Measurements from ENCODE around the gene PCDHA11.
"Not testable (repeated sequence)": the region's sequence is repeated elsewhere in the genome, so short reads cannot be mapped to it uniquely, and the experiment has no call there.

PCDHA11 gene, protein sequence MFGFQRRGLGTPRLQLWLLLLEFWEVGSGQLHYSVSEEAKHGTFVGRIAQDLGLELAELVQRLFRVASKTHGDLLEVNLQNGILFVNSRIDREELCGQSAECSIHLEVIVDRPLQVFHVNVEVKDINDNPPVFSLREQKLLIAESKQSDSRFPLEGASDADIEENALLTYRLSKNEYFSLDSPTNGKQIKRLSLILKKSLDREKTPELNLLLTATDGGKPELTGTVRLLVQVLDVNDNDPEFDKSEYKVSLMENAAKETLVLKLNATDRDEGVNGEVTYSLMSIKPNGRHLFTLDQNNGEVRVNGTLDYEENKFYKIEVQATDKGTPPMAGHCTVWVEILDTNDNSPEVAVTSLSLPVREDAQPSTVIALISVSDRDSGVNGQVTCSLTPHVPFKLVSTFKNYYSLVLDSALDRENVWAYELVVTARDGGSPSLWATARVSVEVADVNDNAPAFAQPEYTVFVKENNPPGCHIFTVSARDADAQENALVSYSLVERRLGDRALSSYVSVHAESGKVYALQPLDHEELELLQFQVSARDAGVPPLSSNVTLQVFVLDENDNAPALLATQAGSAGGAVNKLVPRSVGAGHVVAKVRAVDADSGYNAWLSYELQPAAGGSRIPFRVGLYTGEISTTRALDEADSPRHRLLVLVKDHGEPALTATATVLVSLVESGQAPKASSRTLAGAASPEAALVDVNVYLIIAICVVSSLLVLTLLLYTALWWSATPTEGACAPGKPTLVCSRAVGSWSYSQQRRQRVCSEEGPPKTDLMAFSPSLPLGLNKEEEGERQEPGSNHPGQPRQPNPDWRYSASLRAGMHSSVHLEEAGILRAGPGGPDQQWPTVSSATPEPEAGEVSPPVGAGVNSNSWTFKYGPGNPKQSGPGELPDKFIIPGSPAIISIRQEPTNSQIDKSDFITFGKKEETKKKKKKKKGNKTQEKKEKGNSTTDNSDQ

DNA sequence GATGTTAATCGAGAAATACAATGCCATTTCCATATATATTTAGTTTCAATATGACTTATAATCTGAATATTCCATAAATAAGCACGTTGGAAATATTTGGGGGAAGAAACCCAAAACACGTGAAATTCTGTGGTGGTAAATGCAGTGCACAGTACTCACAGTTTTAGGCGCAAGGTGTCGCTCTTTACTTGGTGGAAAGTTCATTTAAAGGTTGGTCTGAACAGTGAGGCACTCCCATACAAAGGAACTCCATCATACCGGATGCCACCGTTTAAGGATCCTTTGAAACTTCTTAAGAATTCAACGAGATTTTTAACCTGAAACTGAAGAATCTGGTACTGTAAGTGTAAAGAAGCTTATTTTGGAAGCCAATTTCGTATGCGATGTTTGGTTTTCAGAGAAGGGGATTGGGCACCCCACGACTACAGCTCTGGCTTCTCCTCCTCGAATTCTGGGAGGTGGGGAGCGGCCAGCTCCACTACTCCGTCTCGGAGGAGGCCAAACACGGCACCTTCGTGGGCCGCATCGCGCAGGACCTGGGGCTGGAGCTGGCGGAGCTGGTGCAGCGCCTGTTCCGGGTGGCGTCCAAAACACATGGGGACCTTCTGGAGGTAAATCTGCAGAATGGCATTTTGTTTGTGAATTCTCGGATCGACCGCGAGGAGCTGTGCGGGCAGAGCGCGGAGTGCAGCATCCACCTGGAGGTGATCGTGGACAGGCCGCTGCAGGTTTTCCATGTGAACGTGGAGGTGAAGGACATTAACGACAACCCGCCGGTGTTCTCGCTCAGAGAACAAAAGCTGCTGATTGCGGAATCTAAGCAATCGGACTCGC is at the start of gene PCDHA11:
TSS of gene PCDHA11 (plus strand) at position 237 of the 834 bp plus-strand sequence. CDS start at position 384, 147 bp downstream.
- Mint-ChIP-seq H3K36me3 (ENCODE audit: low read depth) (peaks cover 9% of the 10 kb centered on the region), H3K27me3 (peaks cover 24% of the 10 kb centered on the region), H3K4me1 (no peaks in the 10 kb centered on the region), H3K9me3 (peaks cover 13% of the 10 kb centered on the region), H3K27ac (no peak within 1 kb of the TSS), H3K4me3 (no peak within 1 kb of the TSS)
- no peak for ATAC-seq
- no peak for DNase-seq

DNA sequence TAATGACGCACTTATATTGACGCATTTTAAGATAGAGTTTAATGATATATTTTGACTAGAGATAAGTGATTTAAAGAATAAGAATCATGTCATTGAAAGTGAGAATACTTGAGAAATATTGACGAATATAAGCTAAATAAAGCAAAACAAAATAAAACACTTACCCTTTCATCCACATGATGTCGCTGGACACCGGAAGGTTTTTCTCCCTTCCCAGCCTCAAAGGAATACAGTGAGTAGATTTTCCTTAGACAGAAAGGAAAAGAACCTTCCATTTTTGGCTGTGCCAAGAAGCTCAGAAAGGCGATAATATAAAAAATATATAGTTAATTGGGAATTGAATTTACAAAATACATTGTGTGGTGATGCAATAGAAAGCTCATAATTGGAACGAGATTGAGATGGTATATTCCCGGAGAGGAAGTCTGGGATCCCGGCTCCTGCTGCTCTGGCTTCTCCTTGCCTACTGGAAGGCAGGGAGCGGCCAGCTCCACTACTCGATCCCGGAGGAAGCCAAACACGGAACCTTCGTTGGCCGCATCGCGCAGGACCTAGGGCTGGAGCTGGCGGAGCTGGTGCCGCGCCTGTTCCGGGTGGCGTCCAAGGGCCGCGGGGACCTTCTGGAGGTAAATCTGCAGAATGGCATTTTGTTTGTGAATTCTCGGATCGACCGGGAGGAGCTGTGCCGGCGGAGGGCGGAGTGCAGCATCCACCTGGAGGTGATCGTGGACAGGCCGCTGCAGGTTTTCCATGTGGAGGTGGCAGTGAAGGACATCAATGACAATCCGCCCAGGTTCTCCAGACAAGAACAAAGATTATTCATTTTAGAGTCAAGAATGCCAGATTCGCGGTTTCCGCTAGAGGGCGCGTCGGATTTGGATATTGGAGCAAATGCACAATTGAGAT is 47.1 kb upstream of the PCDHA11 start, which contains the start of gene PCDHA5:
TSS of gene PCDHA5 (plus strand) at position 239 of the 906 bp plus-strand sequence.
- peaks cover 14% of the 10 kb centered on the region for H3K9me3 Mint-ChIP-seq
- no peak within 1 kb of the TSS for H3K27ac Mint-ChIP-seq
- H3K36me3 Mint-ChIP-seq (ENCODE audit: low read depth) = peaks cover 5% of the 10 kb centered on the region
- DNase-seq (peak; percentile 40), ATAC-seq (no peak)
- peaks cover 18% of the 10 kb centered on the region for H3K27me3 Mint-ChIP-seq
- H3K4me1 Mint-ChIP-seq = no peaks in the 10 kb centered on the region
- no peak within 1 kb of the TSS for H3K4me3 Mint-ChIP-seq

DNA sequence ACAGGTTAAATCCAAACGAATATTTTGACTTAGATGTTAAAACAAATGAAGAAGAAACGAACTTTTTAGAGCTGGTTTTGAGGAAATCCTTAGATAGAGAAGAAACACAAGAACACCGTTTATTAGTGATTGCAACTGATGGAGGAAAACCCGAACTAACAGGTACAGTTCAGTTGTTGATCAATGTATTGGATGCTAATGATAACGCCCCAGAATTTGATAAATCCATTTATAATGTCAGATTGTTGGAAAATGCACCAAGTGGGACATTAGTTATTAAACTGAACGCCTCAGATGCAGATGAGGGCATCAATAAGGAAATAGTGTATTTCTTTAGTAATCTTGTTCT is 46.5 kb upstream of the PCDHA11 start:
- H3K9me3 Mint-ChIP-seq = peaks cover 20% of the 10 kb centered on the region
- no peak for DNase-seq
- ATAC-seq = no peak
- peaks cover 23% of the 10 kb centered on the region for H3K27me3 Mint-ChIP-seq
- no peak overlapping the region for H3K4me3 Mint-ChIP-seq
- no peaks in the 10 kb centered on the region for H3K4me1 Mint-ChIP-seq
- no peak overlapping the region for H3K27ac Mint-ChIP-seq
- H3K36me3 Mint-ChIP-seq (ENCODE audit: low read depth) = peaks cover 7% of the 10 kb centered on the region

DNA sequence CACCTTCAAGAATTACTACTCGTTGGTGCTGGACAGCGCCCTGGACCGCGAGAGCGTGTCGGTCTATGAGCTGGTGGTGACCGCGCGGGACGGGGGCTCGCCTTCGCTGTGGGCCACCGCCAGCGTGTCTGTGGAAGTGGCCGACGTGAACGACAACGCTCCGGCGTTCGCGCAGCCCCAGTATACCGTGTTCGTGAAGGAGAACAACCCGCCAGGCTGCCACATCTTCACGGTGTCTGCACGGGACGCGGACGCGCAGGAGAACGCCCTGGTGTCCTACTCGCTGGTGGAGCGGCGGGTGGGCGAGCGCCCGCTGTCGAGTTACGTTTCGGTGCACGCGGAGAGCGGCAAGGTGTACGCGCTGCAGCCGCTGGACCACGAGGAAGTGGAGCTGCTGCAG is 45.8 kb upstream of the PCDHA11 start:
- peaks cover 22% of the 10 kb centered on the region for H3K9me3 Mint-ChIP-seq
- not testable (repeated sequence) for H3K4me3 Mint-ChIP-seq; H3K27ac Mint-ChIP-seq; H3K36me3 Mint-ChIP-seq (ENCODE audit: low read depth); H3K4me1 Mint-ChIP-seq; DNase-seq; ATAC-seq
- peaks cover 28% of the 10 kb centered on the region for H3K27me3 Mint-ChIP-seq

DNA sequence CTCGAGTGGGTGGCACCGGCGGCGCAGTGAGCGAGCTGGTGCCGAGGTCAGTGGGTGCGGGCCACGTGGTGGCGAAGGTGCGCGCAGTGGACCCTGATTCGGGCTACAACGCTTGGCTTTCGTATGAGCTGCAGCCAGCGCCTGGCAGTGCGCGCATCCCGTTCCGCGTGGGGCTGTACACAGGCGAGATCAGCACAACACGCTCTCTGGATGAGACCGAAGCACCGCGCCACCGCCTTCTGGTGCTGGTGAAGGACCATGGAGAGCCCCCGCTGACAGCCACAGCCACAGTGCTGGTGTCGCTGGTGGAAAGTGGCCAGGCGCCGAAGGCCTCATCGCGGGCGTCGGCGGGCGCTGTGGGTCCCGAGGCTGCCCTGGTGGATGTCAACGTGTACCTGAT is 45.3 kb upstream of the PCDHA11 start:
- H3K9me3 Mint-ChIP-seq = peaks cover 21% of the 10 kb centered on the region
- peaks cover 31% of the 10 kb centered on the region for H3K27me3 Mint-ChIP-seq
- no peaks in the 10 kb centered on the region for H3K4me1 Mint-ChIP-seq
- no peak for DNase-seq
- H3K27ac Mint-ChIP-seq = no peak overlapping the region
- peaks cover 12% of the 10 kb centered on the region for H3K36me3 Mint-ChIP-seq (ENCODE audit: low read depth)
- H3K4me3 Mint-ChIP-seq = no peak overlapping the region
- no peak for ATAC-seq

DNA sequence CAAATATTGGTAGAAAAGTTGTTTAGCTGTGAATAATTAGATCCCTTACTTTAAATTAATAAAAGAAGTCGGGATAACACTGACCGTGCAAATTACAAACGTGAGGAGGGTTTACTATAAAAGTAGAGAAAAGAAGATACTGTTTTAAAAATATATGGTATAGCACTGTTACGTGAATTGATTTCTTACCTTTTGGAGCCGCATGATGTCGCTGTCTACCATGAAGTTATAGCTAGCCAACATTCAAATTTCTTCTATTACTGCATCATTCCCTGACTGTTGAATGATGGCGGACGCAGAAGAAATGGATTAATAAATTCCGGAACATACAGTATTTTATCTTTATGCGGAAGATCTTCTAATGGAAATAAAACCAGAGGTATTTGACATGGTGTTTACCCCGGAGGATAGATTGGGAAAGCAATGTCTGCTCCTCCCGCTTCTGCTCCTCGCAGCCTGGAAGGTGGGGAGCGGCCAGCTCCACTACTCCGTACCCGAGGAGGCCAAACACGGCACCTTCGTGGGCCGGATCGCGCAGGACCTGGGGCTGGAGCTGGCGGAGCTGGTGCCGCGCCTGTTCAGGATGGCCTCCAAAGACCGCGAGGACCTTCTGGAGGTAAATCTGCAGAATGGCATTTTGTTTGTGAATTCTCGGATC is 40.9 kb upstream of the PCDHA11 start, which contains the start of gene PCDHA6:
TSS of gene PCDHA6 (plus strand) at position 257 of the 658 bp plus-strand sequence. CDS start at position 389, 132 bp downstream.
- H3K36me3 Mint-ChIP-seq (ENCODE audit: low read depth) = peaks cover 14% of the 10 kb centered on the region
- peaks cover 33% of the 10 kb centered on the region for H3K9me3 Mint-ChIP-seq
- DNase-seq (no peak), ATAC-seq (no peak)
- no peaks in the 10 kb centered on the region for H3K4me1 Mint-ChIP-seq
- H3K4me3 Mint-ChIP-seq = no peak within 1 kb of the TSS
- H3K27ac Mint-ChIP-seq = no peak within 1 kb of the TSS
- H3K27me3 Mint-ChIP-seq = peaks cover 26% of the 10 kb centered on the region

DNA sequence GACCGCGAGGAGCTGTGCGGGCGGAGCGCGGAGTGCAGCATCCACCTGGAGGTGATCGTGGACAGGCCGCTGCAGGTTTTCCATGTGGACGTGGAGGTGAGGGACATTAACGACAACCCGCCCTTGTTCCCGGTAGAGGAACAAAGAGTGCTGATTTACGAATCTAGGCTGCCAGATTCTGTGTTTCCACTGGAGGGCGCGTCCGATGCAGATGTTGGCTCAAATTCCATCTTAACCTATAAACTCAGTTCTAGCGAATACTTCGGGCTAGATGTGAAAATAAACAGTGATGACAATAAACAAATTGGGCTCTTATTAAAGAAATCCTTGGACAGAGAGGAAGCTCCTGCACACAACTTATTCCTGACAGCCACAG is 40.4 kb upstream of the PCDHA11 start:
- ATAC-seq (no peak), DNase-seq (no peak)
- no peaks in the 10 kb centered on the region for H3K4me1 Mint-ChIP-seq
- H3K9me3 Mint-ChIP-seq = peaks cover 36% of the 10 kb centered on the region
- H3K27me3 Mint-ChIP-seq = peaks cover 29% of the 10 kb centered on the region
- no peak overlapping the region for H3K27ac Mint-ChIP-seq
- H3K36me3 Mint-ChIP-seq (ENCODE audit: low read depth) = peaks cover 14% of the 10 kb centered on the region
- no peak overlapping the region for H3K4me3 Mint-ChIP-seq

DNA sequence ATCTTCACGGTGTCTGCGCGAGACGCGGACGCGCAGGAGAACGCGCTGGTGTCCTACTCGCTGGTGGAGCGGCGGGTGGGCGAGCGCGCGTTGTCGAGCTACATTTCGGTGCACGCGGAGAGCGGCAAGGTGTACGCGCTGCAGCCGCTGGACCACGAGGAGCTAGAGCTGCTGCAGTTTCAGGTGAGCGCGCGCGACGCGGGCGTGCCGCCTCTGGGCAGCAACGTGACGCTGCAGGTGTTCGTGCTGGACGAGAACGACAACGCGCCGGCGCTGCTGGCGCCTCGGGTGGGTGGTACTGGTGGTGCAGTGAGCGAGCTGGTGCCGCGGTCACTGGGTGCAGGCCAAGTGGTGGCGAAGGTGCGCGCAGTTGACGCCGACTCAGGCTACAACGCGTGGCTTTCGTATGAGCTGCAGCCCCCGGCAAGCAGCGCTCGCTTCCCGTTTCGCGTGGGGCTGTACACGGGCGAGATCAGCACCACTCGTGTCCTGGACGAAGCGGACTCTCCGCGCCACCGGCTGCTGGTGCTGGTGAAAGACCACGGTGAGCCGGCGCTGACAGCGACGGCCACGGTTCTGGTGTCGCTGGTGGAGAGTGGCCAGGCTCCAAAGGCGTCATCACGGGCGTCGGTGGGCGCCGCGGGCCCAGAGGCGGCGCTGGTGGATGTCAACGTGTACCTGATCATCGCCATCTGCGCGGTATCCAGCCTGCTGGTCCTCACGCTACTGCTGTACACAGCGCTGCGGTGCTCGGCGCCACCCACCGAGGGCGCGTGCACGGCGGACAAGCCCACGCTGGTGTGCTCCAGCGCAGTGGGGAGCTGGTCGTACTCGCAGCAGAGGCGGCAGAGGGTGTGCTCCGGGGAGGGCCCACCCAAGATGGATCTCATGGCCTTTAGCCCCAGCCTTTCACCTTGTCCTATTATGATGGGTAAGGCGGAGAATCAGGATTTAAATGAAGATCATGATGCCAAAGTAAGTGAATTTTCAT is 39.0 kb upstream of the PCDHA11 start:
- Mint-ChIP-seq H3K9me3 (peaks cover 40% of the 10 kb centered on the region), H3K27me3 (peaks cover 38% of the 10 kb centered on the region), H3K36me3 (ENCODE audit: low read depth) (peaks cover 15% of the 10 kb centered on the region)
- not testable (repeated sequence) for H3K4me3 Mint-ChIP-seq, H3K27ac Mint-ChIP-seq, ATAC-seq, DNase-seq, H3K4me1 Mint-ChIP-seq

DNA sequence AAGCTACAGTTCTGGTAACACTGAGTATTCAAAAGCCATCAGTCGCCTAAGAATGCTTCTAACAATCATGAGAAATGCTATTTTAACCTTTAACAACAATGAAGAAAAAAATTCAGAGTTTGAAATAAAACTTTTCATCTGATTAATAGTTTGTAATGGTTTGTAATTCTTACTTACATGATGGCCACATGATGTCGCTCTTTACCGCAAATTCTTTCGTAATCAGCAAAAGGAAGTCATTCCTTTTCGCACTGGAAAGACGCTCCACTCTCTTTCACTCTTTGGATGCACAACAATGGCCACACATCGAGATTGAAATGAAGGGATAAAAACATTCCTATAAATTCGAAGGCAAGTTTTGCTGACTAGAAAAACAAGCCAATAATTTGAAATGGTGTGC is 34.8 kb upstream of the PCDHA11 start, which contains the start of gene PCDHA7:
TSS of gene PCDHA7 (plus strand) at position 277 of the 400 bp plus-strand sequence. CDS start at position 392, 115 bp downstream.
- no peak within 1 kb of the TSS for H3K4me3 Mint-ChIP-seq
- peaks cover 21% of the 10 kb centered on the region for H3K27me3 Mint-ChIP-seq
- H3K36me3 Mint-ChIP-seq (ENCODE audit: low read depth) = peaks cover 4% of the 10 kb centered on the region
- no peaks in the 10 kb centered on the region for H3K4me1 Mint-ChIP-seq
- peaks cover 20% of the 10 kb centered on the region for H3K9me3 Mint-ChIP-seq
- ATAC-seq = no peak
- no peak within 1 kb of the TSS for H3K27ac Mint-ChIP-seq
- no peak for DNase-seq

DNA sequence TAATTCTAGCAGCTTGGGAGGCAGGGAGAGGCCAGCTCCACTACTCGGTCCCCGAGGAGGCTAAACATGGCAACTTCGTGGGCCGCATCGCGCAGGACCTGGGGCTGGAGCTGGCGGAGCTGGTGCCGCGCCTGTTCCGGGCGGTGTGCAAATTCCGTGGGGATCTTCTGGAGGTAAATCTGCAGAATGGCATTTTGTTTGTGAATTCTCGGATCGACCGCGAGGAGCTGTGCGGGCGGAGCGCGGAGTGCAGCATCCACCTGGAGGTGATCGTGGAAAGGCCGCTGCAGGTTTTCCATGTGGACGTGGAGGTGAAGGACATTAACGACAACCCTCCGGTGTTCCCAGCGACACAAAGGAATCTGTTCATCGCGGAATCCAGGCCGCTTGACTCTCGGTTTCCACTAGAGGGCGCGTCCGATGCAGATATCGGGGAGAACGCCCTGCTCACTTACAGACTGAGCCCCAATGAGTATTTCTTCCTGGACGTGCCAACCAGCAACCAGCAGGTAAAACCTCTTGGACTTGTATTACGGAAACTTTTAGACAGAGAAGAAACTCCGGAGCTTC is 34.2 kb upstream of the PCDHA11 start:
- not testable (repeated sequence) for H3K27ac Mint-ChIP-seq; ATAC-seq; DNase-seq; H3K36me3 Mint-ChIP-seq (ENCODE audit: low read depth); H3K4me3 Mint-ChIP-seq; H3K4me1 Mint-ChIP-seq
- Mint-ChIP-seq H3K9me3 (peaks cover 23% of the 10 kb centered on the region), H3K27me3 (peaks cover 21% of the 10 kb centered on the region)

DNA sequence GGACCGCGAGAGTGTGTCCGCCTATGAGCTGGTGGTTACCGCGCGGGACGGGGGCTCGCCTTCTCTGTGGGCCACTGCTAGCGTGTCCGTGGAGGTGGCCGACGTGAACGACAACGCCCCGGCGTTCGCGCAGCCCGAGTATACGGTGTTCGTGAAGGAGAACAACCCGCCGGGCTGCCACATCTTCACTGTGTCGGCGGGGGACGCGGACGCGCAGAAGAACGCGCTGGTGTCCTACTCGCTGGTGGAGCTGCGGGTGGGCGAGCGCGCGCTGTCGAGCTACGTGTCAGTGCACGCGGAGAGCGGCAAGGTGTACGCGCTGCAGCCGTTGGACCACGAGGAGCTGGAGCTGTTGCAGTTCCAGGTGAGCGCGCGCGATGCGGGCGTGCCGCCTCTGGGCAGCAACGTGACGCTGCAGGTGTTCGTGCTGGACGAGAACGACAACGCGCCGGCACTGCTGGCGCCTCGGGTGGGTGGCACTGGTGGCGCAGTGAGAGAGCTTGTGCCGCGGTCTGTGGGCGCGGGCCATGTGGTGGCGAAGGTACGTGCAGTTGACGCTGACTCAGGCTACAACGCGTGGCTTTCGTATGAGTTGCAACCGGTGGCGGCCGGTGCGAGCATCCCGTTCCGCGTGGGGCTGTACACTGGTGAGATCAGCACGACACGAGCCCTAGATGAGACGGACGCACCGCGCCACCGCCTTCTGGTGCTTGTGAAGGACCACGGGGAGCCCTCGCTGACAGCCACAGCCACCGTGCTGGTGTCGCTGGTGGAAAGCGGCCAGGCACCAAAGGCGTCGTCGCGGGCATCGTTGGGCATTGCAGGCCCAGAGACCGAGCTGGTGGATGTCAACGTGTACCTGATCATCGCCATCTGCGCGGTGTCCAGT is 32.9 kb upstream of the PCDHA11 start:
- no peaks in the 10 kb centered on the region for H3K4me1 Mint-ChIP-seq
- peaks cover 29% of the 10 kb centered on the region for H3K9me3 Mint-ChIP-seq

More for the DNA sequence above, 32.9 kb upstream of the PCDHA11 start:
- H3K27me3 Mint-ChIP-seq = peaks cover 30% of the 10 kb centered on the region
- H3K36me3 Mint-ChIP-seq (ENCODE audit: low read depth) = peaks cover 6% of the 10 kb centered on the region
- H3K4me3 Mint-ChIP-seq = no peak overlapping the region
- DNase-seq (no peak), ATAC-seq (no peak)
- no peak overlapping the region for H3K27ac Mint-ChIP-seq

Data from activated naive CD8-positive, alpha-beta T cell treated with anti-CD3 and anti-CD28 coated beads, Interleukin-2, amount 50 U/mL, for 24 hours (primary cell).